Measurements from ENCODE around the gene SLC25A15. TPM values are rescaled to one million over a fixed set of nuclear protein-coding genes. Genes with fewer than 3 reads are reported as not detected.

The SLC25A15 gene
- total RNA-seq, 1 experiment from 2014 or later: 19.6 TPM

GRCh38 chr13:40756042-40756441, 33.4 kb upstream of the SLC25A15 start:
- Histone ChIP-seq H3K36me3 (ENCODE audit: insufficient read depth, low read length, poor library complexity, severe bottlenecking) (peaks cover 26% of the 10 kb centered on the region), H3K9me3 (ENCODE audit: low read depth, low read length, poor library complexity, severe bottlenecking) (no peaks in the 10 kb centered on the region), H3K27me3 (replicated peaks; ENCODE audit: insufficient read depth, low read depth, low read length, poor library complexity) (no peaks in the 10 kb centered on the region), H3K27ac (ENCODE audit: low read depth, low read length, poor library complexity, severe bottlenecking) (no peak overlapping the region), H3K4me1 (ENCODE audit: insufficient read depth, low read length, poor library complexity, severe bottlenecking) (no peaks in the 10 kb centered on the region), H3K4me3 (ENCODE audit: low read depth, low read length, poor library complexity, severe bottlenecking) (no peak overlapping the region)
- no peak for DNase-seq (ENCODE audit: low spot score)
- TF ChIP-seq CTCF (conservative IDR thresholded peaks at IDR 0.05; ENCODE audit: low read depth, low read length) (no peak), EZH2 (IDR thresholded peaks at IDR 0.05; ENCODE audit: borderline replicate concordance, low read depth, low read length, poor library complexity, severe bottlenecking) (no peak)
- ChIA-PET POLR2A (ENCODE audit: low non-redundant PET) (no interaction called here), CTCF (no interaction called here)
- intact Hi-C loops (cut with micrococcal nuclease; ENCODE audit: unreplicated experiment): no loop called here
- no TSS peak for BruUV-seq (replicated peaks)

GRCh38 chr13:40758811-40759210, 30.6 kb upstream of the SLC25A15 start:
- no TSS peak for BruUV-seq (replicated peaks)
- no peak overlapping the region for H3K27ac ChIP-seq (ENCODE audit: low read depth, low read length, poor library complexity, severe bottlenecking)
- H3K9me3 ChIP-seq (ENCODE audit: low read depth, low read length, poor library complexity, severe bottlenecking): no peaks in the 10 kb centered on the region
- CTCF ChIA-PET: no interaction called here
- no peak overlapping the region for H3K4me3 ChIP-seq (ENCODE audit: low read depth, low read length, poor library complexity, severe bottlenecking)
- POLR2A ChIA-PET (ENCODE audit: low non-redundant PET): no interaction called here
- TF ChIP-seq EZH2 (IDR thresholded peaks at IDR 0.05; ENCODE audit: borderline replicate concordance, low read depth, low read length, poor library complexity, severe bottlenecking): no peak
- TF ChIP-seq CTCF (conservative IDR thresholded peaks at IDR 0.05; ENCODE audit: low read depth, low read length): no peak
- no peak for DNase-seq (ENCODE audit: low spot score)
- peaks cover 19% of the 10 kb centered on the region for H3K36me3 ChIP-seq (ENCODE audit: insufficient read depth, low read length, poor library complexity, severe bottlenecking)
- H3K27me3 ChIP-seq (replicated peaks; ENCODE audit: insufficient read depth, low read depth, low read length, poor library complexity): no peaks in the 10 kb centered on the region
- no peaks in the 10 kb centered on the region for H3K4me1 ChIP-seq (ENCODE audit: insufficient read depth, low read length, poor library complexity, severe bottlenecking)
- intact Hi-C loops (cut with micrococcal nuclease; ENCODE audit: unreplicated experiment): no loop called here

GRCh38 chr13:40762849-40763248, 26.6 kb upstream of the SLC25A15 start:
- no peak for DNase-seq (ENCODE audit: low spot score)
- ChIA-PET CTCF (no interaction called here), POLR2A (ENCODE audit: low non-redundant PET) (interaction anchor here (0.6 kb wide), 1 partner anchor 1393 kb away, joined by 3 read pairs; no protein-coding TSS in a partner anchor)
- intact Hi-C loops (cut with micrococcal nuclease; ENCODE audit: unreplicated experiment): no loop called here
- H3K9me3 ChIP-seq (ENCODE audit: low read depth, low read length, poor library complexity, severe bottlenecking): no peaks in the 10 kb centered on the region
- H3K27me3 ChIP-seq (replicated peaks; ENCODE audit: insufficient read depth, low read depth, low read length, poor library complexity): no peaks in the 10 kb centered on the region
- BruUV-seq (replicated peaks): no TSS peak
- no peak overlapping the region for H3K4me3 ChIP-seq (ENCODE audit: low read depth, low read length, poor library complexity, severe bottlenecking)
- no peak for TF ChIP-seq EZH2 (IDR thresholded peaks at IDR 0.05; ENCODE audit: borderline replicate concordance, low read depth, low read length, poor library complexity, severe bottlenecking)
- TF ChIP-seq CTCF (conservative IDR thresholded peaks at IDR 0.05; ENCODE audit: low read depth, low read length): no peak
- no peak overlapping the region for H3K27ac ChIP-seq (ENCODE audit: low read depth, low read length, poor library complexity, severe bottlenecking)
- peaks cover 21% of the 10 kb centered on the region for H3K36me3 ChIP-seq (ENCODE audit: insufficient read depth, low read length, poor library complexity, severe bottlenecking)
- no peaks in the 10 kb centered on the region for H3K4me1 ChIP-seq (ENCODE audit: insufficient read depth, low read length, poor library complexity, severe bottlenecking)

Data from A673 (cell line).